Hematopoietic multipotent progenitor cell treated with erythropoietin and hydrocortisone succinate and interleukin-3 and kit ligand, for 15 days (in vitro differentiated cells): Measurements from ENCODE around the gene CAMTA1.

Experiments used
- DNase-seq: peaks from one replicate; pipeline ENCODE4 v3.0.0-alpha.2; 2015; ENCODE audit warnings: low spot score

The CAMTA1 gene

DNA sequence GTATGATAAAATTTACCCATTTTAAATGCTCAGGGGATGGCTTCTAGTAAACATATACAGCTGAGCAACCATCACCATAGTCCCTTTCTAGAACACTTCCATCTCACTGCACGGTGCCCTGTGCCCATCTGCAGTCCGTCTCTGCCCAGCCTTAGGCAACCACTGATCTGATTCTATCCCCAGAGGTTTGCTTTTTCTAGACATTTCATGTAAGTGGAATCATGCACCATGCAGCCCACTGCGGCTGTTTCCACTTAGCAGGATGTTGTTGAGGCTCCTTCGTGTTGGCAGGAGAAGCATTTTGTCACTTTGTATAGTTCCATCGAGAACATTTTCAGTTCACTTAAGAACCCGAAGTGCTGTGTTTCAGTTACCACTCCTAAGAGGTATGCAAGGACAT, 958.1 kb downstream of the CAMTA1 start:
- DNase-seq, result no peak

DNA sequence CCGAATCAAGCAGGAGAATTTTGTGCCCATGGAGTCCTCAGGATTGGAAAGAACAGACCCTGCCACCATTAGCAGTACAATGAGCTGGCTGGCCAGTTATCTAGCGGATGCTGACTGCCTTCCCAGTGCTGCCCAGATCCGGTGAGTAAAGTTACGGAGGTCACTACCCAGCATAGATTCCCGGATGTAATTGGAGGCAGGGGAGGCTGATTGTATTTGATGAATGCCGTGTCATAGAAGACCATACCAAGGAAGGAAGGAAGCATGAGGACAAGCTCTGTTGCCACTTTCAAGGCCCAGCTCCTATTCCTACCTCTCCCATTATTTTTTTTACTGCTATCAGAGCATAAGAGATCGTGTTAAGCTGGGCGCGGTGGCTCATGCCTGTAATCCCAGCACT, 959.6 kb downstream of the CAMTA1 start:
- no peak for DNase-seq

DNA sequence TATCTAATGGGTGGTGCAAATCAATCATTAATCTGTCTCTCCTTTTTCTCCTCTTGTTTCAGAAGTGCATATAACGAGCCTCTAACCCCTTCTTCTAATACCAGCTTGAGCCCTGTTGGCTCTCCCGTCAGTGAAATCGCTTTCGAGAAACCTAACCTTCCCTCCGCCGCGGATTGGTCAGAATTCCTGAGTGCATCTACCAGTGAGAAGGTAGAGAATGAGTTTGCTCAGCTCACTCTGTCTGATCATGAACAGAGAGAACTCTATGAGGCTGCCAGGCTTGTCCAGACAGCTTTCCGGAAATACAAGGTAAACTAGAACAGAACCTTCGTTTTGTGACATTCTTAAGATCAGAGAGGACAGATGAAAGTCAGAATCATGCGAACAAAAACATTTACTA, 960.5 kb downstream of the CAMTA1 start:
- no peak for DNase-seq

DNA sequence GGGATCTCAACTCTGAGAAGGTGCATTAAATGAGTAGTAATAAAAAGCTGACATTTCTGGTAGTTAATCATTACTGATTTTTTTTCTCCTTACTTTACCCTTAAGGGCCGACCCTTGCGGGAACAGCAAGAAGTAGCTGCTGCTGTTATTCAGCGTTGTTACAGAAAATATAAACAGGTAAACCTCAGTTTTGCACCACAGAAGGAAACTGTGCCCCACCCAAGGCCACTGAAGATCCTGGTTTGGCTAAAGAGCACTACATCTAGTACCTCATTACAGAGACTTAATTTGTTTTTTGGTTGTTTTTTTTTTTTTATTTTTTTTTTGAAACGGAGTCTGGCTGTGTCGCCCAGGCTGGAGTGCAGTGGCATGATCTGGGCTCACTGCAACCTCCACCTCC, 962.4 kb downstream of the CAMTA1 start:
- DNase-seq, result no peak

DNA sequence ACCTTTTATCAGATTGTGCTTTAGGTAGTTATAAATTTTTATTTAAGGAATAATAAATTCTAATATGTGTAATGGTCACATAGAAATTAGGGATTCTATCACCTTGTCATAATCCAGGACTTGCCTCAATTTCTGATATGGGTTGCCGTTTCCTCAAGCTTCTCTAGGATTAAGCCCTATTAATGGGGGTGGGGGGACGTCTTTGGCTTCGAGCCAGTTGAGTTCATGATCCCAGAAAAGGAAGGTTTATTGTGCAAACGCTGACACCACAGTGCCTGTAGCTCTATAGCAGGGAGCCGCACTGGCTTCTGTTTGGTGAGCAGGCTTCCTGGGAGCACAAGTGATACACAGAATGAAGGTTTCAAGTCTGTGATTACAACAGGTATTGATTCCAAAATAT, 963.9 kb downstream of the CAMTA1 start:
- DNase-seq, result no peak

DNA sequence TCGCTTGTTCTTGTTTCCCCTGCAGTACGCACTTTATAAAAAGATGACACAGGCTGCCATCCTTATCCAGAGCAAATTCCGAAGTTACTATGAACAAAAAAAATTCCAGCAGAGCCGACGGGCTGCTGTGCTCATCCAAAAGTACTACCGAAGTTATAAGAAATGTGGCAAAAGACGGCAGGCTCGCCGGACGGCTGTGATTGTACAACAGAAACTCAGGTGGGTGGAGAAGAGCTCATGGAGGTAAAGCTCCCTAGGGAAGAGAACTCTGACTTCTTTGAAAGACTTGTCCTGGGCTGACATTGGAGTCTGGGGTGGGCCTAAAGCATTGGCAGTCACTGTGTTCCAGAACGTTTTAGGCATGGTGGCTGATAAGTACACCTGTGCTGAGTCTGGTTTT, 965.9 kb downstream of the CAMTA1 start:
- no peak for DNase-seq

DNA sequence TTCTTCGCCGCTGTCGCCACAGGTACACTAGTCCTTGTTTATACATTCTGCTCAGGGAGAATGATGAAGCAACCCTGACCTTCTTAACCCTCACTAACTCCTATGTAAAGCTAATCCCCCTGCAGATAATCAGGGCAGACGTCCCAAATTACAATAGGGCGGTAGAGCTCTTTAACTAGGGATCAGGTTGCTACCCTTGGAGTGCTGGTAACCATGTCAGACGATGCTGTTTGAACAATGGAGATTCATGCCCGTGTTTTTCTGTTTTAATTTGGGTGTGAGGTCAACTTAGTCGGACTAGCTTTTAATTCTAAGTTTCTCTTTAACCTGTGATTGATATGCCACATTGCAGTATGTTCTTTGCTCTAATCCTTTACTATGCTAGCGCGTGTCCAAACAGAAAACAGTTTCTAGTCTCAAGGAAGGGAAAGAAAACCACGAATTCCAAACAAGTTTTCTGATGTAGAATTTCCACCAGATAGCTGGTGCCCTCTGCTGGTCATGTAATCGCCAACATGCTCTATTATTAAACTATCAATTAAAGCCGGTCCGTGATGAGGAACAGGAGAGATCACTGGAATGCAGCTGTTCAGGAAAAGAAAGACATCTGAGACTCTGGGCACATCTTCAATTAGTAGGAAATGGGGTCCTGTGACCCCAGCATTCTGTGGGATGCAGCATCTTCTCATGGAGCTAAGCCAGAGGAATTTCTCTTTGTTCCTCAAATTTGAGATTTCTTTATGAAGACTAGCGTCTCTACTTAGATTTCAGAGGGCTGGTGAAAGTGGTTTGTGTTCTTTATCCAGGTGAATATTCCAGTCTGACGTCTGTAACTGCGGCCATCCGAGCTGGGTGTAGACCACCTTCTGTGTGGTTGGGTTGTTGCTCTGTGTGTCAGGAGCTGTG, 967.5 kb downstream of the CAMTA1 start:
- peak; percentile 47 for DNase-seq

DNA sequence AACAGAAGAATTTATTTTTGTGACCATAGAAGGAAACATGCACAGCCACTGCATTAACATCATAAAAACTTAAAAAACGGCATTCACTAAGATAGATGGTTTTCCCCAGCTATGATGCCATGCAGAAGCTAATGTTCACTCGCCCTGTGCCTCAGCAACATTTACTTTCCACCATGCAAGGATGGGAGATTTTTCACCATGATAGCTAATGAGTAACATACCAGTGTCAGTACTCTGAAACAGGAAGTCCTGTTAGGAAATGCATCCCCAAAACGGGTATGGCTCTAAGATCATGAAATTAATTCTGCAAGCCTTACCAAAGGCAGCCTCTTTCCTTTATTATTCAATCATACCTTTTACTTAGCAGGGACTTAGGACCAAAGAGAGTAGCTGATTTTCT, 968.4 kb downstream of the CAMTA1 start:
- no peak for DNase-seq

DNA sequence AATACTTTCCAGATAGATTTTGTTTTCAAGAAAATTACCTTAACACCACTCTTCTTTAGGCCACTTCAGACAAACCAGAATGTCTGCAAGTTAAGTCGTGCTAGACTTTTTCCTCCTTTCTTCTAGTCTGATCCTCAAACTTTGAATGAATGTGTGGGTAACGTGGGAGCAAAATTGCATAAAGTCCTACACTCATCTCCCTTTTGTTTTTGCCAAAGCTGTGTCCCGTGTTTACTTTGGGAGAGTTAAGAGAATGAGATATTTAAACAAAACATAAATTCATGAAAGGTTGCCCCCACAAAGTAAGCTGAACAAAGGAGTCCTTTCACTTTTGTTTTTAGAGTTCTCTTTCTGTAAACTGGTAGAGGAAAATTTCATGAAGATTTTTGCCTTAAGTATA, 969.0 kb downstream of the CAMTA1 start:
- no peak for DNase-seq

DNA sequence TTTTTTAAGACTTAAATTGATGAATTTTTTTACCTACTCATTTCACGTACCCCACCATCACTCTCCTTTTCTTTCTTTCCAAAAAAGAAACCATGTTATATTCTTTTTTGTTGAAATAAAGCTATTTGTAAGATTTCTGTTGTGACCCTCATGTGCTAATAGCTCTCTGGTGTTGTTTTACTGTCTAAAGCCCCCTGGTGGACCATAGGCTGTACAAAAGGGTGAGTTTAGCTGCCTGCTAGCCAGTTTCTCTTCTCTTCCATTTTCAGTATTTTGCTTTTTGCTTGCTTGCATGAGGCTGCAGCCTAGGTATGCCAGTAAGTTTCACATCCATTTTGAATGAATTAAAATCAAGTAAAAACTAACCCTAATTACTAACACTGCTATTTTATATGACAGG, 970.2 kb downstream of the CAMTA1 start:
- DNase-seq, result no peak

DNA sequence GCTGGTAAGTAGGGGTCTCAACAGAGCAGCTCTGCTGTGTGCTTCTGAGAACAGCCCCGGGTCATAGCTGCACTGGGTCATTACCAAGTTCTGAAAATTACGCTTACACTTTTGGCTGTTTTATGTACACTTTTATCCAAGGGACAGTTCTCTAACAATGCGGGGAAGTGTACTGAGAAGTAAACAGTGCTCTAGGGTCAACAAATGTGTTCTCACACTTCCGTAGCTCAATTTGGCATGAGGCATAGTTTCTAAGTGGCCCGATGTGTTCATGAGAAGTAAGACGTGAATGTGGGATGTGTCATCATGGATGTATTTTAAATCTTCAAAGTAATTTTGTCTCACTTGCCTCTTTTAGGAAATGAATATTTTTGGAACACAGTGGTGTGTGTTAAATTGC, 975.0 kb downstream of the CAMTA1 start:
- no peak for DNase-seq

DNA sequence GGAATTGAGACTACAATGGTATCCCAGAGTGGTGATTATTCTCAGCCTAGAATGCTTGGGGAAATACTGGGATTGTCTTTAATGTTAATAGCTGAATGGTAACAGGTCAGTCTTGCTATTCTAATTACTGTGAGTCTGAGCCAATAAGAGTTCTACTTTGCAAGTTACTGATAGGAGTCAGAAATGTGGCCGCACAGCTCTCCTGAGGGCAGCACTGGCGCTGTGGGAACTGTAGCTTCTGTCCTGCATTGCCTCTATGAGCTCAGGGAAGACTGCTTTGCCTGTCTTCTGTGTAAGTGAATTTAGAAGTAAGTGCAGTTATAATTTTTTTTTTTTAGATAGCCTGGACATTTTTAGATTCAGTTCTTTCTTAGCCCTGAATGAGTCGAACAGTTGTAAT, 975.8 kb downstream of the CAMTA1 start:
- no peak for DNase-seq

DNA sequence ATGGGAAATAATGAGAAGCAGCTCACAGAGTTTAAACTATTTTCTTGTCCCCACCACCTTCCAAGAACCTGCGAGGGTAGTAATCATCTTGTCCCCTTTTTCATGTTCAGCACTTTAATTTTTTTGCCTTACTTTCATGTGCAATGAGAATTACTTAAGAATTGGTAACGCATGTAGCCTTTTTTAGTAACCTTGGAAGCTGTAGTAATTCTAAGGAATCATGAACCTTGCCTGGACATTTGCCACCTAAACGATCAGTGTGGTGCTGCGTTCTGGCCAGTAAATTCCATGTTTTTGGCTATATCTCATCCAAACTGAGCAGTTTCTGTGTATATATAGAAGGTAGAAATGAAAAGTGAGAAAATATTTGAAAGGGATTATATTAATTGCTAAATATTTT, 981.9 kb downstream of the CAMTA1 start:
- no peak for DNase-seq

DNA sequence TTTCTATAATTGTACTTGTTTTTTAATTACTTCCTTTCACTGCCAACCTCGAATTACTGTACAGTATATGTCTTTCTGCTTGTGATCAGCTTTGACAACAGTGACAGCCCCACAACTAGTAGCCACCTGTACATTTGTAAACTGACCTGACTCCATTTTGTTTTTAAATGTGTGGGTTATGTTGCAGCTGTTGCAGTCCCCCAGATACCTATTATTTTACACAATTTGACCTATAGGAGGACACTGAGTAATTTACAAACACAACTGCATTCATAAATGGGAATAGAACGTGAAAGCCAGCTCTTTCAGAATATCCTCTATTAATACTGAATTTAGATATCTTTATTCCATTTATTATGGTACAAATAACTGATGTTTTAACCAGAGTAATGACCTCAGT, 983.3 kb downstream of the CAMTA1 start:
- no peak for DNase-seq

DNA sequence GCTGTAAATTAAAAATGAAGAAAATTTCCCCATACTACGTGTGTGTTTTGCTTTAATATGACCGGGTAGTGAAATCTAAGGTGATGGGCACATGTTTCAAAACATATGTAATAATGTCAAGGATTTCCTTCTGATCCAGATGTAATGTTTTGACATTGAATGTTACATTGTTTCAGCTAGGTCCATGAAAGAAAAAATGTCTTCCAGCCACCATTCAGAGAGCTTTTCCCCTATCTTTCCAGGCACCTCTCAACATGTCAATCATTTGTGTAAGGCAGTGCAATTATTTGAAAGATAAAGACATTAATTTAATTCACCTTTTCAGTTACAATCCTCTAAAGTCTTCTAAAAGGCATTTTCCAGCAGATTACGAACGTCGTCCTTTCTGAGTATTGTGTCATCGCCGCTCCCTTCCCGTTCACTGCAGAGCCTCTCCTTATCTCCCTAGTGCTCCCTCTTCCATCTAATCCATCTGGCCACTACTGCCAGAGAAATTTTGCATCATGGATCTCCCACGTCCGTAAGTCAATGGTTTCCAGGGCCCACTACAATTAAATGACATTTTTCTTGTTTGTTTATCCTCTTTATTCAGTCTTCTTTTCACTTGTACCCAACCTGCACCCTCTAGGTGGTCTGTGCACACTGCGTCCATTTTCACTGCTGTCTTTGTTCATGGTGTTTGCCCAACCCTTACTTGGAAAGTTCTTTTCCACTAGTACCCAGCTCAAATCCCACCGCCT, 984.6 kb downstream of the CAMTA1 start:
- DNase-seq, result no peak

DNA sequence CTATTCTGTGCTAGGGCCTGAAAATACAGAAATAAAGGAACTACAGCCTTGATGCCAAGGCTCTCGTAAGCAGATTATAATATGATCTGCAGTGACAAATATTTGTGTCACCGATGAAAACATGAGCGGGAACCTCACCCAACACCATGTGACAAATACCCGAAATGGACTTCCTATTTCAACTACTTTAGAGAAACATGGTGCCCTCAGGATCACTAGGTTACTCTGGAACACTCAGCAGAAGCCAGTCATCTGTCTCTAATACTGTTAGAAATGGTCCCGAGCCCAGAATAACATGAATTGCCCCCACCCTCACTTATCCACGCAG, 985.4 kb downstream of the CAMTA1 start:
- DNase-seq, result peak; percentile 34

DNA sequence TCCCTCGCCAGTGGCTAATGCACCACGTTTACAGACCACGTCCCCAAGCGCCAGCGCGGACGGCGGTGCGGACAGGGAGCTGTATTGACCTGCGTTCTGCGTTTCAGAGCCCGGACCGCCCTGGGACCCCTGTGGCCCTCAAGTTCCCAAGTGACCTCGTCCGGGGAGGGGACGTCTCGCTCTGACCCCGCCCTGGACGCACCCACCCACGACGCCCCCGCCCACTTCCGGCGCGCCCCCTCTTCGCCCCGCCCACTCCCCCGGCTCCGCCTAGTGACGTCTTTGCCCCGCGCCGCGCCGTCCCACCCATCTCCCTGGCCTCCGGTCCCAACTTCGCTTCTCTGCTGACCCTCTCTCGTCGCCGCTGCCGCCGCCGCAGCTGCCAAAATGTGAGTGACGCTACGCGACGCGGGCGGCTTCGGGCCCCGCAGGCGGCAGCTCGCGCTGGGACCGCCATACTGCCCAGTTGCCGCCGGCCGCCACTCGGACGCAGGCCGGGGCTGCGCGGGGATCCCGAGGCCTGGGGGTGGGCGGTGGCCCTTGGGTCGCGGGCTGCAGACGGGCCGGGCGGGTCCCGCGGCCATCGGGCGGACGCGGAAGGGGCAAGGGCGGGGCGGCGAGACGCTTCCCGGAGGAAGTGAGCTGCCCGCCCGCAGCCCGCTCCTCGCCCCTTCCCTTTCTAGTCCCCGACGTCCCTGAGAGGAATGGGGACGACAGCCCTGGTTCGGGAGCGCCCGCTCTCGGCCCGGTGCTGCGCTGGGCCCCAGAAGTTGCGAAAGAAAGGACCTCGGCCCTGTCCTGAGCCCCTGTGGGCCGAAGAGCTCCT, 986.0 kb downstream of the CAMTA1 start, which contains the start of gene VAMP3:
Gene VAMP3 (plus strand): TSS at position 300 of the 826 bp plus-strand sequence. CDS start 88 bp downstream, at position 388.
- peak; percentile 82 for DNase-seq

DNA sequence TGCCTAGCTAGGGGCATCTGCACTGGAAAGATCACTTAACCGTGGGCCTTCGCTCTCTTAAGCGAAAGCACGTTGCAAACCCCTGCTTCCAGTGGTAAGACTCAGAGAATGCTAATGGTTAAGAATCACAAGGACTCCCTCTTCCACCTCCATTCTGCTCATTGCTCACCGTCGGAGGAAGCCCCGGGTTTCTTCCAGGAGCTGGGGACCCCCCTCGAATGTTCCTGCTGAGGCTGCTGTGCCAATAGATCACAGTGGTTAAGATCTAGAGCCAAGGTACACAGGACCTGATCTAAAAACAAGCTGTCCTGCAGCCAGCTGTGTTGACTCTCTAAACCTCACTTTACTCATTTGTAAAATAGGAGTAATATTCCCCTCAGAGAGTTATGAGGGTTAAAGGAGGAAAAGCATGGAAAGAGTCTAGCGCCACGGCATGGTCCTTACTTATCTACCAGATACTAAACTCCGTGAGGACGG, 986.6 kb downstream of the CAMTA1 start:
- no peak for DNase-seq

DNA sequence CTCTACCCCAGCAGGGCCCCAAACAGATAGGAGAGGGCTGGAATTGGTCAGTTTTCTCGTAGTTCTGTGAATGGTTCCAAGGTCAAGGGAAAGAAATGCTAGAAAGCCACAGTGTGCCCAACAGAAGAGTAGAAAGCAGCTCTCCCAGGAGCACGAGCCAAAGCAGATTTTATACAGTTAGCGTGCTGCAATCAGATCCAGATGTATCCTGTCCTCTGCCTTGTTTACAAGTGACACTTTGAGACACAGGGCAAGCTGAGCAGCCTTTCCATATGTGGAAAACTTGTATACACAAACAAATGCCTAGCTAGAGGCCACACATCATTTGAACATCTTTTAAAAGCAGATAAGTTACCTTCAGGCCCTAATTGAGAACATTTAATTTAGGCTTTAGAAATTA, 992.3 kb downstream of the CAMTA1 start:
- DNase-seq, result no peak

DNA sequence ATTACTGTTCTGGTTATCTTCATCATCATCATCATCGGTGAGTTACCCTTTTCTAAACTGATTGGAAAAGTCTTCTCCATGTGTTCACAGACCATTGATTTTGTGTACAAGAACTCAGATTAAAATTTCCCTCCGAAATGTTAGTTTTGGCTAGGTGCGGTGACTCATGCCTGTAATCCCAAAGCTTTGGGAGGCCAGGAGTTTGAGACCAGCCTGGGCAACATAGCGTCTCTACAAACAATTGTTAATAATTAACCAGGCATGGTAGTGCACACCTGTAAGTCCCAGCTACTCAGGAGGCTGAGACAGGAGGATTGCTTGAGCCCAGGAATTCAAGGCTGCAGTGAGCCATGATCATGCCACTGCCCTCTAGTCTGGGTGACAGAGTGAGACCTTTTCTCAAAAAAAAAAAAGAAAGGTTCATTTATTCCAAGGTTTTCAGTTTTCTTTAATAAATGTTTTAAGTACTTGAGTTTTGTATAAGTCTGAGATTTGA, 992.9 kb downstream of the CAMTA1 start:
- DNase-seq, result no peak

DNA sequence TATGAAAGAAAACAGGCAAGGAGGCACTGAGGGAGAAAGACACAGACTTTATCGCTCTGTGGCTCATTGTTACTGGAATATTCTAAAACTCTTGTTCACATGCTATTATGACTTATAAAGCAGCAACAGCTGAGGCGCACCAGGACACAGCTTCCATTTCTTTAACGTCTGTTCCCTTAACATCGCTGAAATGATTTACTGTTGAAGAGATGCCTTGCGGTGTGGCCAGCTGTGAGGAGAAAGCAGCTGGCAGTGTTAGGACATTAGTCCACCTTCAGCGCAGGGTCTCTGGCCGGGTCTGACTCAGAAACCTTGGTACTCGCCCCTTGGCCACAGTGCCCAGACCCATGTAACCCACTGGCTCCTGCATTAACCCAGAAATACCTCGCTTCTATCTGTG, 995.7 kb downstream of the CAMTA1 start:
- DNase-seq, result no peak

DNA sequence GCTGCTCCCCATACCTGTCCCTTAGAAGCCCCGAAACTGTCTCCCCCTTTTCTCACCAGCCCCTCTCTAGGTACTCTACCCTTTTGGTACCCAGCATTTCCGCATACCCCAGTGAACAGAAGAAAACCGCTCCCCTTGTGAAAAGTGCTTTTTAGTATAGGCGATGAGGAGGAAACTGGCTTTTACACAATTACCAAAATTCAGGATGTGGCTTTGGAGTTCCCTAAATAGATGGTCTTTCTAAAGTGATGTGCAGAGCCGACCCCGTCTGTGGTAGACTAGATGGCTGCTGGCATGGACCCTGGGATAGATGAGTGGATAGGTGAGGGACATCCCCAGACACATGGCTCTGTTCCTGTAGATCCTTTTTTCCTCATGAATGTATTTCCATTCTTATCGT, 996.2 kb downstream of the CAMTA1 start:
- DNase-seq, result no peak
